OCI-LY1 (cell line): ENCODE results near the gene NACC2.

Experiments
- H2AFZ ChIP-seq: fragments of 200-600 bp; sonication (generic), shearing (Covaris generic); 2 replicates; pipeline ENCODE4 v1.6.0; 2014; ENCODE audit warnings: antibody characterized with exemption, mild to moderate bottlenecking, low read length
- H3F3A ChIP-seq: fragments of 200-600 bp; sonication (generic), shearing (Covaris generic); 2 replicates; pipeline ENCODE4 v1.6.0; 2014; ENCODE audit warnings: mild to moderate bottlenecking, antibody characterized with exemption, low read length, moderate library complexity; ENCODE audit not compliant: insufficient read depth
- H3K27ac ChIP-seq: fragments of 200-600 bp; sonication (generic); 2 replicates; pipeline ENCODE4 v1.5.1; 2014; ENCODE audit warnings: low read length, mixed run types, mild to moderate bottlenecking, low read depth; ENCODE audit not compliant: poor library complexity, severe bottlenecking
- H3K27me3 ChIP-seq: fragments of 200-600 bp; sonication (generic); 2 replicates; pipeline ENCODE4 v1.6.0; 2014; ENCODE audit warnings: antibody characterized with exemption, mild to moderate bottlenecking, low read length, moderate library complexity; ENCODE audit not compliant: insufficient read depth
- H3K36me3 ChIP-seq: fragments of 200-600 bp; sonication (generic); 2 replicates; pipeline ENCODE4 v1.6.1; 2014; ENCODE audit warnings: mild to moderate bottlenecking, antibody characterized with exemption, low read length, moderate library complexity, mixed read lengths; ENCODE audit not compliant: insufficient read depth
- H3K4me1 ChIP-seq: fragments of 200-600 bp; sonication (generic); 2 replicates; pipeline ENCODE4 v1.5.1; 2014; ENCODE audit warnings: mild to moderate bottlenecking, low read length, moderate library complexity; ENCODE audit not compliant: insufficient read depth, severe bottlenecking
- H3K4me2 ChIP-seq: fragments of 200-600 bp; sonication (generic), shearing (Covaris generic); 2 replicates; pipeline ENCODE4 v1.6.1; 2014; ENCODE audit warnings: low read length
- H3K4me3 ChIP-seq: fragments of 200-600 bp; sonication (generic); 2 replicates; pipeline ENCODE4 v1.5.1; 2014; ENCODE audit warnings: low read length, low read depth, mild to moderate bottlenecking, mixed read lengths; ENCODE audit not compliant: poor library complexity, severe bottlenecking
- H3K79me2 ChIP-seq: fragments of 200-600 bp; shearing (Covaris generic); 2 replicates; pipeline ENCODE4 v1.6.1; 2016; ENCODE audit warnings: mixed run types, low read length, mixed read lengths; ENCODE audit not compliant: insufficient read depth
- H3K9ac ChIP-seq: fragments of 200-600 bp; sonication (generic), shearing (Covaris generic); 2 replicates; pipeline ENCODE4 v1.6.1; 2014; ENCODE audit warnings: mild to moderate bottlenecking, low read length, mixed read lengths
- H3K9me2 ChIP-seq: fragments of 200-600 bp; sonication (generic), shearing (Covaris generic); 2 replicates; pipeline ENCODE4 v1.6.1; 2014; ENCODE audit warnings: low read depth, mild to moderate bottlenecking, low read length, mixed read lengths
- H3K9me3 ChIP-seq: fragments of 200-600 bp; shearing (Covaris generic); 2 replicates; pipeline ENCODE4 v1.6.1; 2014; ENCODE audit warnings: low read length, mixed read lengths
- H4K20me1 ChIP-seq: fragments of 200-600 bp; sonication (generic), shearing (Covaris generic); 2 replicates; pipeline ENCODE4 v1.6.0; 2016; ENCODE audit warnings: mild to moderate bottlenecking, low read length; ENCODE audit not compliant: insufficient read depth
- CTCF ChIP-seq: fragments of 200-600 bp; sonication (generic), shearing (Covaris generic); IDR thresholded peaks from 2 replicates; pipeline ENCODE4 v1.5.1; 2017; ENCODE audit warnings: mild to moderate bottlenecking, antibody characterized with exemption, low read length, moderate library complexity, mixed read lengths
- EZH2 ChIP-seq: fragments of 200-600 bp; sonication (generic), shearing (Covaris generic); IDR thresholded peaks from 2 replicates; pipeline ENCODE4 v1.8.0; 2017; ENCODE audit warnings: borderline replicate concordance, mixed run types, mild to moderate bottlenecking, antibody characterized with exemption, low read length, moderate library complexity, mixed read lengths

Gene NACC2

GRCh38 chr9:136119061-136119882 lies 24.2 kb upstream of the NACC2 start:
- no peak overlapping the region for H3K27ac ChIP-seq
- H3K4me3 ChIP-seq = peak overlapping the region; percentile 71
- H4K20me1 ChIP-seq = no peaks in the 10 kb centered on the region
- no peaks in the 10 kb centered on the region for H3K27me3 ChIP-seq
- TF ChIP-seq EZH2 = no peak
- no peak for TF ChIP-seq CTCF
- peaks cover 23% of the 10 kb centered on the region for H3K36me3 ChIP-seq
- no peak overlapping the region for H2AFZ ChIP-seq
- H3K4me2 ChIP-seq = peak overlapping the region; percentile 66
- no peaks in the 10 kb centered on the region for H3K9me3 ChIP-seq
- H3K79me2 ChIP-seq = no peaks in the 10 kb centered on the region
- H3K9ac ChIP-seq = peak overlapping the region; percentile 85
- H3K9me2 ChIP-seq = no peaks in the 10 kb centered on the region
- H3F3A ChIP-seq = no peaks in the 10 kb centered on the region
- peaks cover 15% of the 10 kb centered on the region for H3K4me1 ChIP-seq

GRCh38 chr9:136118320-136119060 lies 23.4 kb upstream of the NACC2 start, which contains the start of gene TMEM250:
TSS of gene TMEM250 (minus strand) at chr9:136118875. CDS start at chr9:136116900, 1,975 bp downstream.
- H3K4me1 ChIP-seq = peaks cover 15% of the 10 kb centered on the region

GRCh38 chr9:136117916-136118319 lies 22.8 kb upstream of the NACC2 start:
- TF ChIP-seq CTCF (no peak), EZH2 (no peak)
- no peaks in the 10 kb centered on the region for H3K9me2 ChIP-seq
- no peaks in the 10 kb centered on the region for H3K79me2 ChIP-seq
- H3K4me3 ChIP-seq = peak overlapping the region; percentile 71
- no peak overlapping the region for H2AFZ ChIP-seq
- no peaks in the 10 kb centered on the region for H3F3A ChIP-seq
- peaks cover 23% of the 10 kb centered on the region for H3K36me3 ChIP-seq
- no peaks in the 10 kb centered on the region for H4K20me1 ChIP-seq
- no peaks in the 10 kb centered on the region for H3K9me3 ChIP-seq
- peak overlapping the region; percentile 2 for H3K27ac ChIP-seq
- peaks cover 18% of the 10 kb centered on the region for H3K4me1 ChIP-seq
- H3K4me2 ChIP-seq = peak overlapping the region; percentile 66
- H3K27me3 ChIP-seq = no peaks in the 10 kb centered on the region
- peak overlapping the region; percentile 85 for H3K9ac ChIP-seq

More at GRCh38 chr9:136118320-136119060, 23.4 kb upstream of the NACC2 start, which contains the start of gene TMEM250:
- Histone ChIP-seq H4K20me1 (no peaks in the 10 kb centered on the region), H2AFZ (no peak within 1 kb of the TSS), H3F3A (no peaks in the 10 kb centered on the region), H3K9me3 (no peaks in the 10 kb centered on the region), H3K27ac (peak within 1 kb of the TSS; percentile 5), H3K79me2 (no peaks in the 10 kb centered on the region), H3K4me2 (peak within 1 kb of the TSS; percentile 66), H3K27me3 (no peaks in the 10 kb centered on the region), H3K9me2 (no peaks in the 10 kb centered on the region), H3K4me3 (peak within 1 kb of the TSS; percentile 71), H3K9ac (peak within 1 kb of the TSS; percentile 85), H3K36me3 (peaks cover 23% of the 10 kb centered on the region)
- TF ChIP-seq CTCF (no peak), EZH2 (no peak)
